HCT116 (cell line): ENCODE data around the gene DCDC2C. TPM values are rescaled to one million over a fixed set of nuclear protein-coding genes. Genes with fewer than 3 reads are reported as not detected.

ENCODE experiments used
- ATAC-seq: fragments of 200-7000 bp; cut with Tn5 transposase; 2 replicates; pipeline ENCODE4 v1.9.1; 2020; ENCODE audit warnings: mild to moderate bottlenecking, moderate library complexity
- BruUV-seq: library from RNA; stranded (reverse); fragments of 400-500 nt; replicated peaks from 2 replicates; lab custom pipeline; 2021; lab: Mats Ljungman, UMichigan
- CTCF ChIA-PET: fragments of 300-600 bp; sonication (Branson Sonifier 250); formaldehyde crosslinking; loops from one replicate; lab custom pipeline; 2021; ENCODE audit warnings: antibody characterized with exemption; lab: Charles Lee
- POLR2A ChIA-PET: fragments of 300-600, 350-600 bp; sonication (Branson Sonifier 250); formaldehyde crosslinking; loops from one replicate; lab custom pipeline; 2021; ENCODE audit warnings: antibody characterized with exemption; lab: Charles Lee
- RAD21 ChIA-PET, 2 experiments: fragments of 300-600 bp; sonication (Branson Sonifier 250); formaldehyde crosslinking; loops; one replicate each; lab custom pipeline; 2023; ENCODE audit warnings: low total read pairs in 2 of 2; ENCODE audit not compliant: uncharacterized antibody in 2 of 2, unreplicated experiment in 2 of 2, low non-redundant PET in 1 of 2; lab: Charles Lee
- DNase-seq: peaks from one replicate; pipeline ENCODE4 v3.0.0-alpha.2; 2010; ENCODE audit warnings: low read depth, low spot score
- H2AFZ ChIP-seq: fragments of 200-600 bp; shearing (Covaris generic), sonication (generic); 2 replicates; pipeline ENCODE4 v1.6.1; 2017; ENCODE audit warnings: low read depth, mixed run types, mixed read lengths, antibody characterized with exemption, low read length; ENCODE audit not compliant: poor library complexity, severe bottlenecking
- H3K27ac ChIP-seq: 2 replicates; pipeline ENCODE4 v1.5.1; 2012; ENCODE audit warnings: low read depth, low read length
- H3K27me3 ChIP-seq: fragments of 200-600 bp; sonication (generic); 2 replicates; pipeline ENCODE4 v1.6.1; 2016; ENCODE audit warnings: mixed run types, low read length, mixed read lengths; ENCODE audit not compliant: insufficient read depth
- H3K36me3 ChIP-seq, 2 experiments: fragments of 200-500 bp in 1 of 2; fragments of 200-600 bp in 1 of 2; sonication (Bioruptor generic) in 1 of 2; sonication (generic) in 1 of 2; 2 replicates each; pipeline versions ENCODE4 v1.5.1 to v1.6.1; 2014 to 2016; ENCODE audit warnings: low read length in 2 of 2, inconsistent platforms in 1 of 2, mixed read lengths in 1 of 2, mixed run types in 1 of 2; ENCODE audit not compliant: insufficient read depth in 2 of 2, control insufficient read depth in 1 of 2
- H3K4me1 ChIP-seq, 2 experiments: fragments of 200-600 bp in 1 of 2; sonication (generic) in 1 of 2; 2 replicates each; pipeline versions ENCODE4 v1.5.1 to v1.6.1; 2012 to 2017; ENCODE audit warnings: low read length in 2 of 2, inconsistent platforms in 1 of 2, mild to moderate bottlenecking in 1 of 2, mixed read lengths in 1 of 2, mixed run types in 1 of 2, moderate library complexity in 1 of 2; ENCODE audit not compliant: insufficient read depth in 2 of 2, control insufficient read depth in 1 of 2
- H3K4me2 ChIP-seq: fragments of 200-600 bp; sonication (generic); 2 replicates; pipeline ENCODE4 v1.6.1; 2017; ENCODE audit warnings: mixed run types, low read length, mixed read lengths
- H3K4me3 ChIP-seq, 2 experiments: fragments of 200-600 bp in 1 of 2; sonication (generic) in 1 of 2; replicated peaks in 1 of 2; 2 replicates each; pipeline ENCODE4 v1.5.1; 2011 to 2016; ENCODE audit warnings: low read length in 2 of 2, control low read depth in 1 of 2, low read depth in 1 of 2, mild to moderate bottlenecking in 1 of 2, mixed read lengths in 1 of 2, mixed run types in 1 of 2
- H3K79me2 ChIP-seq: fragments of 200-600 bp; sonication (generic); 2 replicates; pipeline ENCODE4 v1.6.1; 2017; ENCODE audit warnings: mild to moderate bottlenecking, mixed run types, low read length, moderate library complexity, mixed read lengths; ENCODE audit not compliant: insufficient read depth
- H3K9ac ChIP-seq: fragments of 200-600 bp; sonication (generic); 2 replicates; pipeline ENCODE4 v1.6.1; 2016; ENCODE audit warnings: low read length, mixed read lengths
- H3K9me2 ChIP-seq: fragments of 200-600 bp; sonication (generic), shearing (Covaris generic); 2 replicates; pipeline ENCODE4 v1.6.1; 2017; ENCODE audit warnings: mixed run types, mild to moderate bottlenecking, moderate library complexity; ENCODE audit not compliant: insufficient read depth
- H3K9me3 ChIP-seq, 2 experiments: fragments of 200-500 bp in 1 of 2; fragments of 200-600 bp in 1 of 2; sonication (Bioruptor generic) in 1 of 2; sonication (generic) in 1 of 2; 2 replicates each; pipeline ENCODE4 v1.6.1; 2014 to 2017; ENCODE audit warnings: low read length in 2 of 2, mixed read lengths in 2 of 2, inconsistent platforms in 1 of 2, low read depth in 1 of 2, mild to moderate bottlenecking in 1 of 2, mixed run types in 1 of 2, moderate library complexity in 1 of 2; ENCODE audit not compliant: control insufficient read depth in 1 of 2, insufficient read depth in 1 of 2
- H4K20me1 ChIP-seq: fragments of 200-600 bp; sonication (generic), shearing (Covaris generic); 2 replicates; pipeline ENCODE4 v1.6.1; 2017; ENCODE audit warnings: mixed run types, mild to moderate bottlenecking, moderate library complexity; ENCODE audit not compliant: insufficient read depth
- CTCF ChIP-seq, 3 experiments: fragments of 200-600 bp in 1 of 3; sonication (generic) in 1 of 3; IDR thresholded peaks in 2 of 3; conservative IDR thresholded peaks in 1 of 3; 2 replicates each; pipeline ENCODE4 v1.5.1; 2012 to 2017; ENCODE audit warnings: low read depth in 2 of 3, low read length in 2 of 3, antibody characterized with exemption in 1 of 3, borderline replicate concordance in 1 of 3, control low read depth in 1 of 3, mild to moderate bottlenecking in 1 of 3, mixed read lengths in 1 of 3, mixed run types in 1 of 3, moderate library complexity in 1 of 3; ENCODE audit not compliant: insufficient read depth in 1 of 3
- EGR1 ChIP-seq: IDR thresholded peaks from 2 replicates; pipeline ENCODE4 v1.6.1; 2012; ENCODE audit warnings: low read depth
- EZH2phosphoT487 ChIP-seq: fragments of 200-600 bp; IDR thresholded peaks from 2 replicates; pipeline ENCODE4 v1.6.1; 2018; ENCODE audit warnings: antibody characterized with exemption, borderline replicate concordance
- FOSL1 ChIP-seq: IDR thresholded peaks from 2 replicates; pipeline ENCODE4 v1.6.1; 2012; ENCODE audit warnings: low read depth
- JUND ChIP-seq: IDR thresholded peaks from 2 replicates; pipeline ENCODE4 v1.6.1; 2012
- POLR2A ChIP-seq: IDR thresholded peaks from 2 replicates; pipeline ENCODE4 v1.7.0; 2011; ENCODE audit warnings: borderline replicate concordance; ENCODE audit not compliant: insufficient read depth, insufficient read length; ENCODE audit errors: extremely low read depth
- RAD21 ChIP-seq: IDR thresholded peaks from 2 replicates; pipeline ENCODE4 v1.6.1; 2012; ENCODE audit warnings: low read depth, mild to moderate bottlenecking
- SP1 ChIP-seq: IDR thresholded peaks from 2 replicates; pipeline ENCODE4 v1.6.1; 2012; ENCODE audit warnings: low read depth
- SRF ChIP-seq: IDR thresholded peaks from 2 replicates; pipeline ENCODE4 v1.6.1; 2012; ENCODE audit warnings: low read depth
- ZBTB33 ChIP-seq: IDR thresholded peaks from 2 replicates; pipeline ENCODE4 v1.6.1; 2011; ENCODE audit warnings: mild to moderate bottlenecking, low read length, moderate library complexity; ENCODE audit not compliant: insufficient replicate concordance; ENCODE audit errors: extremely low read depth
- intact Hi-C: fragments of 100-400 bp; cut with micrococcal nuclease; formaldehyde crosslinking; loops from 2 replicates; pipeline ENCODE4 v1.10.0; 2022
- total RNA-seq: library from RNA; stranded (reverse); gene quantifications from one replicate; pipeline ENCODE4 v1.2.1, GENCODE V29; 2021; ENCODE audit not compliant: unreplicated experiment

DCDC2C gene
- total RNA-seq, 1 experiment from 2014 or later = not detected

- ATAC-seq (peak; percentile 73), DNase-seq (peak; percentile 33)
- Histone ChIP-seq H2AFZ (no peak overlapping the region), H3K27ac (no peak overlapping the region), H3K36me3 (no peaks in the 10 kb centered on the region), H3K4me3 (no peak overlapping the region), H3K4me1 (no peaks in the 10 kb centered on the region; a peak in 1 of 4 replicates), H3K9me3 (no peaks in the 10 kb centered on the region), H3K79me2 (no peaks in the 10 kb centered on the region), H4K20me1 (no peaks in the 10 kb centered on the region), H3K9me2 (no peaks in the 10 kb centered on the region), H3K27me3 (peaks cover 13% of the 10 kb centered on the region), H3K9ac (no peak overlapping the region), H3K4me2 (peak overlapping the region; percentile 32; the same call in 1 of the 2 replicates)
- BruUV-seq = no TSS peak
- ChIA-PET RAD21 (no interaction called here), POLR2A (interaction anchor here (1.3 kb wide), 1 partner anchor 36 kb away, joined by 5 read pairs; no protein-coding TSS in a partner anchor), CTCF (interaction anchor here (0.8 to 3.2 kb wide), 20 partner anchors 8 to 230 kb away, joined by 3 to 34 read pairs (median 4); no protein-coding TSS in a partner anchor)
- no peak for TF ChIP-seq FOSL1
- TF ChIP-seq RAD21 = peak; percentile 75
- TF ChIP-seq EZH2phosphoT487 = no peak
- TF ChIP-seq POLR2A = no peak
- no peak for TF ChIP-seq JUND
- TF ChIP-seq ZBTB33 = no peak
- no peak for TF ChIP-seq EGR1
- TF ChIP-seq SRF = no peak
- TF ChIP-seq CTCF (IDR thresholded peaks at IDR 0.05 in 2 of 3, conservative IDR thresholded peaks at IDR 0.05 in 1 of 3; ENCODE audit: borderline replicate concordance in 1 of 3, insufficient read depth in 1 of 3, low read depth in 2 of 3, low read length in 2 of 3) = peak; percentile 48 to 67 (median 64); a peak in 4 of 6 replicates
- TF ChIP-seq SP1 = no peak
- intact Hi-C loops = loop anchor here (2.0 kb wide), 2 partner anchors 52 to 98 kb away; no protein-coding TSS in a partner anchor
Observed at GRCh38 chr2:3728104-3729054, 25.0 kb downstream of the DCDC2C start.
